ENCODE measurements around the gene IFTAP. TPM values are rescaled to one million over a fixed set of nuclear protein-coding genes. Genes with fewer than 3 reads are reported as not detected.

IFTAP gene
- total and polyA plus RNA-seq, 2 experiments from 2014 or later, result 17.8 to 34.1 TPM

DNA sequence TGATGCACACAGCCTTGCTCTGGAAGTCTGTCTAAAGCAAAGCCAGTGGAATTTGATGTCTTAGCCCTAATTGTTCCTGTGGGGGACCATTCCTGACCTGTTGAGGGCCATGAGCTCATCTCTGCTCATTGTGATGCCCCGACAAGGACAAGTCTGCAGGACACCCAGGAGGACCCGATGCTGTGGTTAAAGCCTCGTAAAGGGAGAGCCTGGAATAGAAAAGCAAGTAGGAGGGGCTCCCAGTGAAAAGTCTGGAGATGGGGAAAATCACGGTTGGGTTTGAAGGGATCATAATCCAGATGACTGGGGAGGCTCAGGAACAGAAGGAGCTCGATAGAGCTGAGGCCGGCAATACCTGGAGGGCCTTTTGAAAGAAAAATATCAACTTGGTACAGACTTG, 102.2 kb downstream of the IFTAP start:
- H3K79me2 ChIP-seq, result no peaks in the 10 kb centered on the region
- no peaks in the 10 kb centered on the region for H3K9me2 ChIP-seq (replicated peaks; ENCODE audit: insufficient read depth)
- no peak for DNase-seq (ENCODE audit: low spot score)
- H4K20me1 ChIP-seq (ENCODE audit: insufficient read depth, poor library complexity, severe bottlenecking), result no peaks in the 10 kb centered on the region
- H3K4me2 ChIP-seq, result no peak overlapping the region
- TF ChIP-seq EZH2phosphoT487 (IDR thresholded peaks at IDR 0.05; ENCODE audit: low read depth, severe bottlenecking, unreplicated experiment), result no peak
- TF ChIP-seq, protein P1, sequence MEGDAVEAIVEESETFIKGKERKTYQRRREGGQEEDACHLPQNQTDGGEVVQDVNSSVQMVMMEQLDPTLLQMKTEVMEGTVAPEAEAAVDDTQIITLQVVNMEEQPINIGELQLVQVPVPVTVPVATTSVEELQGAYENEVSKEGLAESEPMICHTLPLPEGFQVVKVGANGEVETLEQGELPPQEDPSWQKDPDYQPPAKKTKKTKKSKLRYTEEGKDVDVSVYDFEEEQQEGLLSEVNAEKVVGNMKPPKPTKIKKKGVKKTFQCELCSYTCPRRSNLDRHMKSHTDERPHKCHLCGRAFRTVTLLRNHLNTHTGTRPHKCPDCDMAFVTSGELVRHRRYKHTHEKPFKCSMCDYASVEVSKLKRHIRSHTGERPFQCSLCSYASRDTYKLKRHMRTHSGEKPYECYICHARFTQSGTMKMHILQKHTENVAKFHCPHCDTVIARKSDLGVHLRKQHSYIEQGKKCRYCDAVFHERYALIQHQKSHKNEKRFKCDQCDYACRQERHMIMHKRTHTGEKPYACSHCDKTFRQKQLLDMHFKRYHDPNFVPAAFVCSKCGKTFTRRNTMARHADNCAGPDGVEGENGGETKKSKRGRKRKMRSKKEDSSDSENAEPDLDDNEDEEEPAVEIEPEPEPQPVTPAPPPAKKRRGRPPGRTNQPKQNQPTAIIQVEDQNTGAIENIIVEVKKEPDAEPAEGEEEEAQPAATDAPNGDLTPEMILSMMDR (IDR thresholded peaks at IDR 0.05; ENCODE audit: poor library complexity), result no peak
- no peak for TF ChIP-seq EZH2 (IDR thresholded peaks at IDR 0.05; ENCODE audit: borderline replicate concordance)
- no peaks in the 10 kb centered on the region for H3K36me3 ChIP-seq (replicated peaks; ENCODE audit: insufficient read depth, low read depth)
- H3K27me3 ChIP-seq, result no peaks in the 10 kb centered on the region
- H3K27ac ChIP-seq, result peak overlapping the region; percentile 22
- no peaks in the 10 kb centered on the region for H3K4me1 ChIP-seq (ENCODE audit: insufficient read depth)
- no peaks in the 10 kb centered on the region for H3K9me3 ChIP-seq (ENCODE audit: low read depth)
- no peak overlapping the region for H3K4me3 ChIP-seq
- 73% methylated on average over 6 of the region's 6 CpGs for WGBS (ENCODE audit: low lambda C conversion rate, missing lambda C conversion rate)
- H2AFZ ChIP-seq, result no peak overlapping the region

DNA sequence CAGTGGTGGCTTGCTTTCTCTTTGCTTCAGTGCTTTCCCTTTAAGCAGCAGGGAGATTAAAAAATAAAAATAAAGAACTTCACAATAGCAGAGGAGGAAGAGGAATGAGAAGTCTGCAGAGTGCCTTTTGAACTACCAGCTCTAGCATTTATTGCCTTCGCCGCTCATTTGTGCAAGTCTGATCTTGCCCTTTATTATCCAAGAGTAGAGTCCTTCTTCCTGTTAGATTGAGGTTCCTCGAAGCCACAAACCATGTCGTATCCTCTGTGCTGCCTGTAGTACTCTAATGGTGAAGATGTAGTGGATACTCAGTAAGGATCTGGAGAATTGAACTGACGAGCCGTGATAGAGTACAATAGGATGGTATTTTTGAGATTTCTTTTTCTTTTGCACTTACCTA, 105.0 kb downstream of the IFTAP start:
- DNase-seq (ENCODE audit: low spot score), result no peak
- Histone ChIP-seq H4K20me1 (ENCODE audit: insufficient read depth, poor library complexity, severe bottlenecking) (no peaks in the 10 kb centered on the region), H3K27me3 (no peaks in the 10 kb centered on the region), H3K4me2 (no peak overlapping the region), H3K36me3 (replicated peaks; ENCODE audit: insufficient read depth, low read depth) (no peaks in the 10 kb centered on the region), H3K27ac (no peak overlapping the region), H3K9me3 (ENCODE audit: low read depth) (no peaks in the 10 kb centered on the region), H3K4me3 (no peak overlapping the region), H3K79me2 (no peaks in the 10 kb centered on the region), H3K4me1 (ENCODE audit: insufficient read depth) (no peaks in the 10 kb centered on the region), H3K9me2 (replicated peaks; ENCODE audit: insufficient read depth) (no peaks in the 10 kb centered on the region), H2AFZ (no peak overlapping the region)
- WGBS (ENCODE audit: low lambda C conversion rate, missing lambda C conversion rate), result 87% methylated on average over 6 of the region's 6 CpGs
- TF ChIP-seq EZH2 (IDR thresholded peaks at IDR 0.05; ENCODE audit: borderline replicate concordance) (no peak), EZH2phosphoT487 (IDR thresholded peaks at IDR 0.05; ENCODE audit: low read depth, severe bottlenecking, unreplicated experiment) (no peak)
- TF ChIP-seq, protein P1 (IDR thresholded peaks at IDR 0.05; ENCODE audit: poor library complexity), result no peak

DNA sequence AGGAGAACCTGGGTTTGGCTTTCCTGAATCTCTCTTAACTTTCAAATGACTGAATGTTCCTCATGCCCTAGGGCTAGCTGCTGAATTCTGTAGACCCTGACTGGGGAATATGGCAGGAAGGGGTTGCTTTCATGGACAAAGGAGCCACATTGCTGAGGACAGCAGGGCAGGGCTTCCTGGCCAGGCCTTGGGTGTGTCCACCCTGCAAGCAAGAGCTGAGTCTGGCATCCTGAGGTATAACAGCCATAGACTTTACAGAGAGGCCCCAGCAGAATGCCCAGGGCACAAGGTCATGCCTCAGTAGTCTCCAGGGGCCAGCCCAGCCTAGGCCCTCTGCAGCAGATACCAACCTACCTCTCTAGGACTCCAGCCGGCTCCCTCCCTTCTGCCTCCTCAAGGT, 105.9 kb downstream of the IFTAP start:
- Histone ChIP-seq H3K9me3 (ENCODE audit: low read depth) (no peaks in the 10 kb centered on the region), H3K79me2 (no peaks in the 10 kb centered on the region), H3K9me2 (replicated peaks; ENCODE audit: insufficient read depth) (no peaks in the 10 kb centered on the region), H3K36me3 (replicated peaks; ENCODE audit: insufficient read depth, low read depth) (no peaks in the 10 kb centered on the region), H2AFZ (no peak overlapping the region), H3K4me1 (ENCODE audit: insufficient read depth) (no peaks in the 10 kb centered on the region), H3K4me2 (no peak overlapping the region), H4K20me1 (ENCODE audit: insufficient read depth, poor library complexity, severe bottlenecking) (no peaks in the 10 kb centered on the region), H3K27ac (no peak overlapping the region), H3K4me3 (no peak overlapping the region), H3K27me3 (no peaks in the 10 kb centered on the region)
- TF ChIP-seq, protein P1 (IDR thresholded peaks at IDR 0.05; ENCODE audit: poor library complexity), result no peak
- no peak for TF ChIP-seq EZH2 (IDR thresholded peaks at IDR 0.05; ENCODE audit: borderline replicate concordance)
- no peak for TF ChIP-seq EZH2phosphoT487 (IDR thresholded peaks at IDR 0.05; ENCODE audit: low read depth, severe bottlenecking, unreplicated experiment)
- no peak for DNase-seq (ENCODE audit: low spot score)
- 100% methylated on average over 1 of the region's 1 CpG for WGBS (ENCODE audit: low lambda C conversion rate, missing lambda C conversion rate)
